Measurements from ENCODE around the gene CLPSL2. TPM values are rescaled to one million over a fixed set of nuclear protein-coding genes. Genes with fewer than 3 reads are reported as not detected.

CLPSL2 gene
- total RNA-seq, 1 donor from 2014 or later, result not detected

- Mint-ChIP-seq H3K9me3 (ENCODE audit: unreplicated experiment) (no peaks in the 10 kb centered on the region), H3K4me1 (ENCODE audit: unreplicated experiment) (peaks cover 10% of the 10 kb centered on the region), H3K27ac (ENCODE audit: unreplicated experiment) (no peak overlapping the region), H3K36me3 (ENCODE audit: unreplicated experiment) (no peaks in the 10 kb centered on the region), H3K27me3 (ENCODE audit: unreplicated experiment) (no peaks in the 10 kb centered on the region), H3K4me3 (ENCODE audit: unreplicated experiment) (no peak overlapping the region)
- no peak for DNase-seq (ENCODE audit: extremely low spot score, unreplicated experiment)
- TF ChIP-seq CTCF (IDR thresholded peaks at IDR 0.05), result no peak
Observed at GRCh38 chr6:35739645-35740524, 36.5 kb upstream of the CLPSL2 start.

GRCh38 chr6:35742842-35743241 is 33.6 kb upstream of the CLPSL2 start:
- H3K9me3 Mint-ChIP-seq (ENCODE audit: unreplicated experiment), result no peaks in the 10 kb centered on the region
- DNase-seq (ENCODE audit: extremely low spot score, unreplicated experiment), result no peak
- TF ChIP-seq CTCF (IDR thresholded peaks at IDR 0.05), result no peak
- peaks cover 4% of the 10 kb centered on the region for H3K4me1 Mint-ChIP-seq (ENCODE audit: unreplicated experiment)
- H3K27ac Mint-ChIP-seq (ENCODE audit: unreplicated experiment), result no peak overlapping the region
- peaks cover 11% of the 10 kb centered on the region for H3K27me3 Mint-ChIP-seq (ENCODE audit: unreplicated experiment)
- no peak overlapping the region for H3K4me3 Mint-ChIP-seq (ENCODE audit: unreplicated experiment)
- H3K36me3 Mint-ChIP-seq (ENCODE audit: unreplicated experiment), result no peaks in the 10 kb centered on the region

GRCh38 chr6:35745509-35745908 is 30.9 kb upstream of the CLPSL2 start:
- Mint-ChIP-seq H3K4me1 (ENCODE audit: unreplicated experiment) (no peaks in the 10 kb centered on the region), H3K36me3 (ENCODE audit: unreplicated experiment) (no peaks in the 10 kb centered on the region), H3K4me3 (ENCODE audit: unreplicated experiment) (no peak overlapping the region), H3K27me3 (ENCODE audit: unreplicated experiment) (peaks cover 13% of the 10 kb centered on the region), H3K9me3 (ENCODE audit: unreplicated experiment) (no peaks in the 10 kb centered on the region), H3K27ac (ENCODE audit: unreplicated experiment) (no peak overlapping the region)
- DNase-seq (ENCODE audit: extremely low spot score, unreplicated experiment), result no peak
- TF ChIP-seq CTCF (IDR thresholded peaks at IDR 0.05), result no peak

- no peaks in the 10 kb centered on the region for H3K36me3 Mint-ChIP-seq (ENCODE audit: unreplicated experiment)
- no peak for TF ChIP-seq CTCF (IDR thresholded peaks at IDR 0.05)
- DNase-seq (ENCODE audit: extremely low spot score, unreplicated experiment), result no peak
- H3K27me3 Mint-ChIP-seq (ENCODE audit: unreplicated experiment), result peaks cover 13% of the 10 kb centered on the region
- no peak overlapping the region for H3K4me3 Mint-ChIP-seq (ENCODE audit: unreplicated experiment)
- no peaks in the 10 kb centered on the region for H3K9me3 Mint-ChIP-seq (ENCODE audit: unreplicated experiment)
- no peaks in the 10 kb centered on the region for H3K4me1 Mint-ChIP-seq (ENCODE audit: unreplicated experiment)
- no peak overlapping the region for H3K27ac Mint-ChIP-seq (ENCODE audit: unreplicated experiment)
Observed at GRCh38 chr6:35746516-35746915, 29.9 kb upstream of the CLPSL2 start.

- Mint-ChIP-seq H3K9me3 (ENCODE audit: unreplicated experiment) (no peaks in the 10 kb centered on the region), H3K27me3 (ENCODE audit: unreplicated experiment) (peaks cover 22% of the 10 kb centered on the region), H3K4me3 (ENCODE audit: unreplicated experiment) (no peak overlapping the region), H3K27ac (ENCODE audit: unreplicated experiment) (no peak overlapping the region), H3K4me1 (ENCODE audit: unreplicated experiment) (no peaks in the 10 kb centered on the region), H3K36me3 (ENCODE audit: unreplicated experiment) (no peaks in the 10 kb centered on the region)
- no peak for TF ChIP-seq CTCF (IDR thresholded peaks at IDR 0.05)
- DNase-seq (ENCODE audit: extremely low spot score, unreplicated experiment), result no peak
Observed at GRCh38 chr6:35747877-35748276, 28.5 kb upstream of the CLPSL2 start.
